Liver (tissue), 9 donors: Measurements from ENCODE around the gene PAQR7. TPM values are rescaled to one million over a fixed set of nuclear protein-coding genes. Genes with fewer than 3 reads are reported as not detected.

Source experiments
- DNase-seq: peaks from one replicate; pipeline ENCODE4 v3.0.0-alpha.2; 2017; ENCODE audit warnings: low spot score
- H3K27ac ChIP-seq, 2 donors: one replicate each; pipeline ENCODE4 v1.7.0; 2013; ENCODE audit warnings: inconsistent platforms in 2 of 2, low read length in 2 of 2, control low read depth in 1 of 2, low read depth in 1 of 2, mild to moderate bottlenecking in 1 of 2
- H3K27me3 ChIP-seq, 4 donors: one replicate each; pipeline versions ENCODE4 v1.6.1 to v1.7.0; 2013; ENCODE audit warnings: low read length in 3 of 4, inconsistent platforms in 1 of 4, mild to moderate bottlenecking in 1 of 4, moderate library complexity in 1 of 4; ENCODE audit not compliant: control insufficient read depth in 4 of 4, insufficient read depth in 4 of 4
- H3K36me3 ChIP-seq, 4 donors: one replicate each; pipeline versions ENCODE4 v1.6.1 to v1.7.0; 2013; ENCODE audit warnings: low read length in 3 of 4, mild to moderate bottlenecking in 3 of 4, low read depth in 1 of 4, moderate library complexity in 1 of 4; ENCODE audit not compliant: control insufficient read depth in 4 of 4, insufficient read depth in 3 of 4
- H3K4me1 ChIP-seq, 4 donors: one replicate each; pipeline versions ENCODE4 v1.6.1 to v1.7.0; 2013; ENCODE audit warnings: low read length in 3 of 4, mild to moderate bottlenecking in 3 of 4, moderate library complexity in 1 of 4; ENCODE audit not compliant: control insufficient read depth in 4 of 4, insufficient read depth in 4 of 4
- H3K4me3 ChIP-seq, 3 donors: one replicate each; pipeline versions ENCODE4 v1.6.1 to v1.7.0; 2013; ENCODE audit warnings: low read length in 3 of 3, control low read depth in 1 of 3, low read depth in 1 of 3, mild to moderate bottlenecking in 1 of 3
- H3K9ac ChIP-seq, 2 donors: one replicate each; pipeline ENCODE4 v1.7.0; 2013; ENCODE audit warnings: low read length in 2 of 2, mild to moderate bottlenecking in 2 of 2, moderate library complexity in 2 of 2, control low read depth in 1 of 2, low read depth in 1 of 2
- H3K9me3 ChIP-seq, 4 donors: one replicate each; pipeline versions ENCODE4 v1.6.1 to v1.7.0; 2013; ENCODE audit warnings: low read length in 3 of 4; ENCODE audit not compliant: control insufficient read depth in 4 of 4
- ATF3 ChIP-seq: IDR thresholded peaks from 2 replicates; pipeline ENCODE4 v1.6.1; 2016; ENCODE audit warnings: antibody characterized with exemption
- CTCF ChIP-seq: fragments of 150-350 bp; IDR thresholded peaks from 2 replicates; pipeline ENCODE4 v1.5.1; 2017; ENCODE audit warnings: improper control_type of control experiment, low read depth, low read length; ENCODE audit not compliant: missing input control
- EGR1 ChIP-seq, 2 donors: IDR thresholded peaks; 2 replicates each; pipeline ENCODE4 v1.6.1; 2016 to 2018; ENCODE audit warnings: antibody characterized with exemption in 2 of 2, low read depth in 2 of 2
- FOXA2 ChIP-seq: IDR thresholded peaks from 2 replicates; pipeline ENCODE4 v1.6.1; 2016; ENCODE audit warnings: antibody characterized with exemption
- HNF4A ChIP-seq, 2 donors: conservative IDR thresholded peaks; 2 replicates each; pipeline ENCODE4 v1.6.1; 2016; ENCODE audit warnings: antibody characterized with exemption in 2 of 2, mild to moderate bottlenecking in 2 of 2
- HNF4G ChIP-seq: IDR thresholded peaks from 2 replicates; pipeline ENCODE4 v1.6.1; 2016; ENCODE audit warnings: antibody characterized with exemption
- JUND ChIP-seq, 2 donors: IDR thresholded peaks; 2 replicates each; pipeline ENCODE4 v1.6.1; 2016; ENCODE audit warnings: antibody characterized with exemption in 2 of 2
- MAX ChIP-seq: IDR thresholded peaks from 2 replicates; pipeline ENCODE4 v1.6.1; 2016; ENCODE audit warnings: antibody characterized with exemption
- NR2F2 ChIP-seq: IDR thresholded peaks from 2 replicates; pipeline ENCODE4 v1.6.1; 2016; ENCODE audit warnings: antibody characterized with exemption
- RAD21 ChIP-seq, 2 donors: IDR thresholded peaks; 2 replicates each; pipeline ENCODE4 v1.6.1; 2016; ENCODE audit warnings: antibody characterized with exemption in 2 of 2, mild to moderate bottlenecking in 2 of 2
- TAF1 ChIP-seq: conservative IDR thresholded peaks from 2 replicates; pipeline ENCODE4 v1.6.1; 2016; ENCODE audit warnings: antibody characterized with exemption, mild to moderate bottlenecking
- ZBTB33 ChIP-seq: IDR thresholded peaks from 2 replicates; pipeline ENCODE4 v1.6.1; 2016; ENCODE audit warnings: antibody characterized with exemption
- WGBS: extraction: QIAGEN DNeasy Blood & Tissue Kit; methylation state at CpG from one replicate; pipeline ENCODE4 v1.1.7; 2013; 5-methylcytosine and 5-hydroxymethylcytosine counted together
- polyA plus RNA-seq, 2 donors: library from polyadenylated mRNA; stranded (reverse) in 1 of 2; unstranded in 1 of 2; fragments of 200-250 nt in 1 of 2; fragments of >200 nt in 1 of 2; fragmentation: Nextera tagmentation in 1 of 2; extraction: Ambion mirVana in 1 of 2; gene quantifications; one replicate each; pipeline versions ENCODE4 v1.2.1 to v1.2.3, GENCODE V29; 2013 to 2015
- total RNA-seq, 2 donors: library from RNA; depleted of rRNA; stranded (reverse); fragments of >200 nt; gene quantifications; one replicate each; pipeline ENCODE4 v1.2.3, GENCODE V29; 2014
- donor health status: healthy.
- donor health status: healthy.
- donor health status: healthy.
- donor health status: healthy.
- donor health status: healthy.

PAQR7 gene
- total and polyA plus RNA-seq, 4 donors: 1.5 to 9.0 (median 1.8) TPM

- Histone ChIP-seq H3K27ac (no peak overlapping the region), H3K9ac (no peak overlapping the region), H3K36me3 (peaks cover 0 to 1% (median 0%) of the 10 kb centered on the region in 4 donors), H3K4me1 (peaks cover 0 to 12% (median 9%) of the 10 kb centered on the region in 4 donors), H3K9me3 (no peaks in the 10 kb centered on the region), H3K27me3 (no peaks in the 10 kb centered on the region), H3K4me3 (no peak overlapping the region)
- DNase-seq: no peak
- WGBS: 95% methylated on average over 6 of the region's 6 CpGs
- TF ChIP-seq HNF4A (conservative IDR thresholded peaks at IDR 0.05) (no peak), NR2F2 (no peak), ZBTB33 (no peak), JUND (IDR thresholded peaks at IDR 0.05) (no peak), FOXA2 (no peak), MAX (no peak), EGR1 (IDR thresholded peaks at IDR 0.05; ENCODE audit: low read depth in 2 of 2) (no peak), RAD21 (IDR thresholded peaks at IDR 0.05) (no peak), ATF3 (no peak), CTCF (no peak), TAF1 (no peak)
These were observed 24.3 kb upstream of the PAQR7 start for GRCh38 chr1:25899792-25900191.

GRCh38 chr1:25898223-25899015 is 22.9 kb upstream of the PAQR7 start:
- H3K4me1 ChIP-seq: peaks cover 0 to 10% (median 6%) of the 10 kb centered on the region in 4 donors
- WGBS: 97% methylated on average over 11 of the region's 11 CpGs
- no peaks in the 10 kb centered on the region for H3K9me3 ChIP-seq

More at GRCh38 chr1:25898223-25899015, 22.9 kb upstream of the PAQR7 start:
- no peak overlapping the region for H3K4me3 ChIP-seq
- no peaks in the 10 kb centered on the region for H3K36me3 ChIP-seq
- H3K27ac ChIP-seq: no peak overlapping the region
- no peak for DNase-seq
- no peaks in the 10 kb centered on the region for H3K27me3 ChIP-seq
- no peak for TF ChIP-seq ZBTB33
- TF ChIP-seq RAD21 (IDR thresholded peaks at IDR 0.05): no peak
- TF ChIP-seq ATF3: no peak
- no peak for TF ChIP-seq HNF4G
- TF ChIP-seq NR2F2: no peak
- H3K9ac ChIP-seq: no peak overlapping the region
